B cell (primary cell): Measurements from ENCODE around the gene SYMPK. TPM values are rescaled to one million over a fixed set of nuclear protein-coding genes. Genes with fewer than 3 reads are reported as not detected.

ENCODE experiments used
- ATAC-seq: fragments of 200-7000 bp; cut with Tn5 transposase; one replicate; pipeline ENCODE4 v1.10.0; 2021; ENCODE audit warnings: low read depth, mild to moderate bottlenecking, moderate number of reproducible peaks, moderate library complexity
- CTCF ChIA-PET: fragments of 350-600 bp; sonication (Branson Sonifier 250); formaldehyde crosslinking; loops from one replicate; lab custom pipeline; 2021; ENCODE audit warnings: antibody characterized with exemption, inconsistent platforms; lab: Charles Lee
- POLR2A ChIA-PET: fragments of 350-600 bp; sonication (Branson Sonifier 250); formaldehyde crosslinking; loops from one replicate; lab custom pipeline; 2021; ENCODE audit warnings: antibody characterized with exemption; lab: Charles Lee
- DNase-seq: peaks from one replicate; pipeline ENCODE4 v3.0.0; 2013
- H2AFZ ChIP-seq: 2 replicates; pipeline ENCODE4 v1.6.1; 2012; ENCODE audit warnings: mild to moderate bottlenecking, low read depth, low read length; ENCODE audit not compliant: insufficient read depth, poor library complexity, severe bottlenecking
- H3K27ac ChIP-seq, 2 donors: 1 replicate in 1 of 2; 2 replicates in 1 of 2; pipeline ENCODE4 v1.5.1; 2012 to 2013; ENCODE audit warnings: low read length in 2 of 2, mild to moderate bottlenecking in 2 of 2, moderate library complexity in 1 of 2
- H3K27me3 ChIP-seq, 4 experiments: fragments of 200-600 bp in 1 of 4; sonication (generic) in 1 of 4; replicated peaks in 1 of 4; 1 replicate in 2 of 4; 2 replicates in 2 of 4; pipeline versions ENCODE4 v1.6.1 to v1.7.0; 2013 to 2016; ENCODE audit warnings: low read length in 3 of 4, mild to moderate bottlenecking in 2 of 4, mixed read lengths in 1 of 4, moderate library complexity in 1 of 4; ENCODE audit not compliant: insufficient read depth in 4 of 4, control insufficient read depth in 3 of 4; ENCODE audit errors: control extremely low read depth in 1 of 4
- H3K36me3 ChIP-seq, 2 experiments: replicated peaks in 1 of 2; 1 replicate in 1 of 2; 2 replicates in 1 of 2; pipeline versions ENCODE4 v1.6.1 to v1.7.1; 2013; ENCODE audit warnings: low read length in 1 of 2; ENCODE audit not compliant: insufficient read depth in 2 of 2, control insufficient read depth in 1 of 2; ENCODE audit errors: control extremely low read depth in 1 of 2, extremely low read depth in 1 of 2
- H3K4me1 ChIP-seq, 2 donors: fragments of 200-600 bp in 1 of 2; sonication (generic) in 1 of 2; 1 replicate in 1 of 2; 2 replicates in 1 of 2; pipeline versions ENCODE4 v1.5.1 to v1.6.1; 2013 to 2017; ENCODE audit warnings: low read length in 2 of 2; ENCODE audit not compliant: control insufficient read depth in 2 of 2, insufficient read depth in 2 of 2
- H3K4me2 ChIP-seq: replicated peaks from 2 replicates; pipeline ENCODE3; 2012; ENCODE audit warnings: mild to moderate bottlenecking, low read depth, low read length; ENCODE audit not compliant: poor library complexity, severe bottlenecking
- H3K4me3 ChIP-seq, 5 experiments: fragments of 200-600 bp in 1 of 5; sonication (generic) in 1 of 5; 1 replicate in 3 of 5; 2 replicates in 2 of 5; pipeline versions ENCODE4 v1.5.1 to v1.7.0; 2011 to 2016; ENCODE audit warnings: low read length in 4 of 5, mild to moderate bottlenecking in 4 of 5, low read depth in 2 of 5, control low read depth in 1 of 5, moderate library complexity in 1 of 5; ENCODE audit not compliant: insufficient read depth in 1 of 5; ENCODE audit errors: control extremely low read depth in 1 of 5, extremely low read depth in 1 of 5
- H3K79me2 ChIP-seq: fragments of 200-600 bp; sonication (generic); one replicate; pipeline ENCODE4 v1.6.0; 2016; ENCODE audit warnings: low read length; ENCODE audit not compliant: control insufficient read depth, insufficient read depth
- H3K9ac ChIP-seq: fragments of 200-600 bp; sonication (generic); 2 replicates; pipeline ENCODE4 v1.6.1; 2017; ENCODE audit warnings: mild to moderate bottlenecking, low read length, moderate library complexity
- H3K9me3 ChIP-seq, 3 donors: one replicate each; pipeline versions ENCODE4 v1.6.1 to v1.7.1; 2013; ENCODE audit warnings: low read length in 2 of 3; ENCODE audit not compliant: control insufficient read depth in 2 of 3, insufficient read depth in 1 of 3; ENCODE audit errors: control extremely low read depth in 1 of 3
- H4K20me1 ChIP-seq: 2 replicates; pipeline ENCODE4 v1.6.0; 2012; ENCODE audit warnings: mild to moderate bottlenecking, low read length; ENCODE audit not compliant: insufficient read depth, control insufficient read depth, poor library complexity, severe bottlenecking
- H3K27ac Mint-ChIP-seq: one replicate; pipeline ENCODE4 v1.8.0; 2021; ENCODE audit warnings: mixed read lengths
- H3K27me3 Mint-ChIP-seq: one replicate; pipeline ENCODE4 v1.8.0; 2021; ENCODE audit warnings: mixed read lengths
- H3K4me1 Mint-ChIP-seq: one replicate; pipeline ENCODE4 v1.8.0; 2021; ENCODE audit warnings: mixed read lengths
- H3K4me3 Mint-ChIP-seq: one replicate; pipeline ENCODE4 v1.8.0; 2021; ENCODE audit warnings: mixed read lengths
- H3K9me3 Mint-ChIP-seq: one replicate; pipeline ENCODE4 v1.8.0; 2022; ENCODE audit warnings: mixed read lengths; ENCODE audit not compliant: insufficient read depth
- CTCF ChIP-seq: fragments of 200-600 bp; IDR thresholded peaks from one replicate; pipeline ENCODE4 v1.8.0; 2022; ENCODE audit warnings: antibody characterized with exemption, mild to moderate bottlenecking
- EZH2 ChIP-seq: IDR thresholded peaks from 2 replicates; pipeline ENCODE4 v1.6.1; 2012; ENCODE audit warnings: borderline replicate concordance, low read depth, mild to moderate bottlenecking, moderate library complexity, low read length; ENCODE audit not compliant: insufficient read depth, poor library complexity, severe bottlenecking
- WGBS: methylation state at CpG from one replicate; pipeline ENCODE4 v1.1.5; 2013; ENCODE audit warnings: missing lambda C conversion rate; ENCODE audit not compliant: insufficient coverage; 5-methylcytosine and 5-hydroxymethylcytosine counted together
- intact Hi-C: fragments of 100-400 bp; cut with micrococcal nuclease; formaldehyde crosslinking; loops from one replicate; pipeline ENCODE4 v1.10.0; 2022
- polyA plus RNA-seq: library from polyadenylated mRNA; depleted of rRNA; stranded (reverse); fragments of >200 nt; gene quantifications from 2 replicates; pipeline ENCODE4 v1.2.3, GENCODE V29; 2012
- total RNA-seq, 2 donors: library from RNA; stranded (reverse); fragments of 120-200 nt in 1 of 2; gene quantifications; 1 replicate in 1 of 2; 2 replicates in 1 of 2; pipeline versions ENCODE4 v1.2.3 to v1.2.4, GENCODE V29; 2013 to 2022

The SYMPK gene
- total and polyA plus RNA-seq, 2 donors (not counting 1 experiment from before 2014, with no cell fraction given): 119 to 138 TPM

DNA sequence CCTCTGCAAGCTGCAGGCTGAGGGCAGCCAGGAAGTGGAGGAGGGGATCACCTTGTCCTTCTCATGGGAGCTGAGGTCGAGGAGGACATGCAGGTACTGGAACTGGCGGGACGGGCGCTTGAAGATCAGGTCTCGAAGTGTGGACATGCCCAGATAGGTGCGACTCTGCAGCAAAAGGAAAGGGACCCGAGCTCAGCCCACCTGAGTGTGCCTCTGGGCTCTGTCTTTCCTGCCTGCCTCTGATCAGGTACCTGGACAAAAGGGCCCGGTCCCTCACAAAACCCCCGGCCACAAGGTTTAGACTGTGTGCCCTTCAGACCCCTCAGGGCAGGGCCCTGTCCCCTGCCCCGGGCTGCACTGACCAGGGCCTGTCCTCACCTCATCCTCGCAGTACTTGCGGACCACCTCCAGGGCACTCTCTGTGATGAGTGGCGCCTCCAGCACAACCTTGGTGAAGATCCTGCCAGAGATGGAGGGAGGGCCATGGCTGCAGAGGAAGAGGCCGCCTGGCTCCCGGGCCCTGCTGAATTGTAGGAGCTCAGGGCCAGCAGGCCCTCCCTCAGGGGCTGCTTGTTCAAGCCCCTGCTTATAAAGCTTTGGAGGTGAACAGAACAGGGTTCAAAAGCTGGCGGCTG lies 35.4 kb downstream of the SYMPK start:
- TF ChIP-seq EZH2 (no peak), CTCF (no peak)
- DNase-seq: no peak
- H3K36me3 ChIP-seq: peaks cover 4 to 86% of the 10 kb centered on the region in 2 experiments
- no peak for ATAC-seq
- no peak overlapping the region for H3K4me3 ChIP-seq
- Mint-ChIP-seq H3K9me3 (no peaks in the 10 kb centered on the region), H3K4me1 (no peaks in the 10 kb centered on the region), H3K27me3 (no peaks in the 10 kb centered on the region), H3K4me3 (no peak overlapping the region), H3K27ac (no peak overlapping the region)
- no peaks in the 10 kb centered on the region for H3K27me3 ChIP-seq
- no peaks in the 10 kb centered on the region for H3K4me1 ChIP-seq
- intact Hi-C loops: no loop called here
- no peaks in the 10 kb centered on the region for H3K9me3 ChIP-seq
- over 99% methylated on average over 16 of the region's 16 CpGs for WGBS
- H3K9ac ChIP-seq: no peak overlapping the region
- H4K20me1 ChIP-seq: peaks cover 8% of the 10 kb centered on the region
- H3K4me2 ChIP-seq: no peak overlapping the region
- CTCF ChIA-PET: interaction anchor here (1.6 to 1.8 kb wide), 2 partner anchors 10 to 28 kb away, joined by 4 to 9 read pairs; no protein-coding TSS in a partner anchor
- H3K27ac ChIP-seq: no peak overlapping the region
- H2AFZ ChIP-seq: no peak overlapping the region
- POLR2A ChIA-PET: no interaction called here
- H3K79me2 ChIP-seq: peaks cover 7% of the 10 kb centered on the region

- Histone ChIP-seq H4K20me1 (peaks cover 1% of the 10 kb centered on the region), H3K27me3 (no peaks in the 10 kb centered on the region), H3K79me2 (peaks cover 3% of the 10 kb centered on the region), H3K36me3 (peaks cover 4 to 83% of the 10 kb centered on the region in 2 experiments), H3K9me3 (no peaks in the 10 kb centered on the region), H3K4me2 (no peak overlapping the region), H3K4me3 (no peak overlapping the region), H2AFZ (no peak overlapping the region), H3K27ac (no peak overlapping the region), H3K9ac (no peak overlapping the region), H3K4me1 (no peaks in the 10 kb centered on the region)
- Mint-ChIP-seq H3K9me3 (no peaks in the 10 kb centered on the region), H3K4me3 (no peak overlapping the region), H3K27me3 (no peaks in the 10 kb centered on the region), H3K27ac (no peak overlapping the region), H3K4me1 (no peaks in the 10 kb centered on the region)
- ChIA-PET POLR2A (no interaction called here), CTCF (interaction anchor here (1.6 to 1.8 kb wide), 2 partner anchors 10 to 28 kb away, joined by 4 to 9 read pairs; no protein-coding TSS in a partner anchor)
- intact Hi-C loops: no loop called here
- ATAC-seq: no peak
- DNase-seq: no peak
- TF ChIP-seq CTCF: no peak
- WGBS: 94% methylated on average over 10 of the region's 11 CpGs
Measured at GRCh38 chr19:45826934-45827333, 36.0 kb downstream of the SYMPK start.
